Suprapubic skin (tissue), 3 donors: ENCODE results near the gene GPATCH4.

Experiments used
- CTCF ChIP-seq, 2 donors: fragments of 200-600 bp in 1 of 2; fragments of 450-650 bp in 1 of 2; sonication (generic) in 1 of 2; IDR thresholded peaks; one replicate each; pipeline ENCODE4 v1.5.1; 2016 to 2019; ENCODE audit warnings: antibody characterized with exemption in 2 of 2, mild to moderate bottlenecking in 1 of 2, moderate library complexity in 1 of 2
- POLR2AphosphoS5 ChIP-seq, 3 donors: sonication (generic); formaldehyde crosslinking; IDR thresholded peaks; one replicate each; pipeline ENCODE4 v1.6.1; 2017; ENCODE audit warnings: antibody characterized with exemption in 3 of 3

DNA sequence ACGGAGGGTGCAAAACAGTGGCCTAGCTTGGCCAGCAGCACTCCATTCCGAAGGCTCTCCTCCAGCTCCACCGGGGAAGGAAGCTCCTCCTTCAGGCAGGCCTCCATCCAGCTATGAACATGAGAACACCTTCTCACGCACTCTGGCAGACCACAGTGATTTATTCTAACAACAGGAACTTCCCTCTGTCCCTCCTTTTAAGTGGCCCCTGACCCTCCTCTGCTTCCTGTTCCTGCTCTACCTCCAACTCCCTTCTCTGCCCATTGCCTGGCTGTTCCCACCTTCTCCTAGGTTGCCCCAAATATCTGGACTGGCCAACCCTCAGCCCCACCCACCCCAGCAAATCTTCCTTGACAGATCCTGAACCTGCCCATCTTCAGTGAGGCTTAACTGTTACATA is 34.8 kb downstream of the GPATCH4 start:
- TF ChIP-seq CTCF (IDR thresholded peaks at IDR 0.05), result no peak
- no peak for TF ChIP-seq POLR2AphosphoS5 (IDR thresholded peaks at IDR 0.05)
